T-helper 22 cell (primary cell): Measurements from ENCODE around the gene UBE4A.
"Not testable (repeated sequence)": the region's sequence is repeated elsewhere in the genome, so short reads cannot be mapped to it uniquely, and the experiment has no call there.

ENCODE experiments used
- DNase-seq: peaks from one replicate; pipeline ENCODE4 v3.0.0-alpha.2; 2020; ENCODE audit warnings: low read depth

UBE4A gene

GRCh38 chr11:118401151-118401879, 41.9 kb downstream of the UBE4A start, which contains the start of gene ATP5MG:
Gene ATP5MG, plus strand, starts transcription at chr11:118401606. Its CDS starts 60 bp downstream, at chr11:118401666.
- DNase-seq = peak; percentile 85

GRCh38 chr11:118401880-118402590, 42.6 kb downstream of the UBE4A start:
- no peak for DNase-seq

- not testable (repeated sequence) for DNase-seq
These were observed 43.2 kb downstream of the UBE4A start for GRCh38 chr11:118402594-118402993.

- no peak for DNase-seq
These were observed 47.3 kb downstream of the UBE4A start for GRCh38 chr11:118406599-118407166.

- no peak for DNase-seq
These were observed 50.8 kb downstream of the UBE4A start for GRCh38 chr11:118410055-118410745.

GRCh38 chr11:118411530-118411929, 52.1 kb downstream of the UBE4A start:
- no peak for DNase-seq

- DNase-seq = no peak
These were observed 53.5 kb downstream of the UBE4A start for GRCh38 chr11:118412921-118413320.

GRCh38 chr11:118415062-118415738, 55.8 kb downstream of the UBE4A start:
- DNase-seq = no peak

GRCh38 chr11:118415739-118416068, 56.3 kb downstream of the UBE4A start:
- no peak for DNase-seq

GRCh38 chr11:118416900-118417299, 57.5 kb downstream of the UBE4A start:
- not testable (repeated sequence) for DNase-seq

GRCh38 chr11:118417801-118418200, 58.4 kb downstream of the UBE4A start:
- no peak for DNase-seq

- DNase-seq = no peak
These were observed 59.4 kb downstream of the UBE4A start for GRCh38 chr11:118418766-118419165.

GRCh38 chr11:118427707-118428106, 68.3 kb downstream of the UBE4A start:
- no peak for DNase-seq

GRCh38 chr11:118430956-118431355, 71.6 kb downstream of the UBE4A start:
- no peak for DNase-seq

- DNase-seq = no peak
These were observed 74.7 kb downstream of the UBE4A start for GRCh38 chr11:118434123-118434552.

GRCh38 chr11:118434553-118435289, 75.3 kb downstream of the UBE4A start:
- peak; percentile 37 for DNase-seq

- DNase-seq = peak; percentile 65
These were observed 76.0 kb downstream of the UBE4A start for GRCh38 chr11:118435290-118435892.

- DNase-seq = peak; percentile 85
These were observed 76.7 kb downstream of the UBE4A start, which contains the start of gene KMT2A for GRCh38 chr11:118435893-118436624. Gene KMT2A, plus strand, starts transcription at chr11:118436492. Its CDS starts 21 bp downstream, at chr11:118436513.

GRCh38 chr11:118436639-118437207, 77.3 kb downstream of the UBE4A start:
- peak; percentile 69 for DNase-seq
